Esophagus muscularis mucosa (tissue), 4 donors: ENCODE data around the gene SCN3A. TPM values are rescaled to one million over a fixed set of nuclear protein-coding genes. Genes with fewer than 3 reads are reported as not detected.

Experiments used
- DNase-seq: peaks from one replicate; pipeline ENCODE4 v3.0.0-alpha.2; 2017; ENCODE audit errors: extremely low spot score
- H3K27ac ChIP-seq, 4 donors: fragments of 200-600 bp; sonication (generic); replicated peaks in 1 of 4; 1 replicate in 3 of 4; 2 replicates in 1 of 4; pipeline ENCODE4 v1.5.1; 2016 to 2019; ENCODE audit warnings: mild to moderate bottlenecking in 1 of 4
- H3K27me3 ChIP-seq, 4 donors: fragments of 200-600 bp; sonication (generic); one replicate each; pipeline versions ENCODE4 v1.5.1 to v1.6.0; 2016 to 2019
- H3K36me3 ChIP-seq, 4 donors: fragments of 200-600 bp; sonication (generic); one replicate each; pipeline ENCODE4 v1.5.1; 2016 to 2019
- H3K4me1 ChIP-seq, 4 donors: fragments of 200-600 bp; sonication (generic); one replicate each; pipeline ENCODE4 v1.5.1; 2016 to 2019
- H3K4me3 ChIP-seq, 4 donors: fragments of 200-600 bp; sonication (generic); 1 replicate in 2 of 4; 2 replicates in 2 of 4; pipeline ENCODE4 v1.5.1; 2016 to 2019; ENCODE audit warnings: mild to moderate bottlenecking in 4 of 4, moderate library complexity in 1 of 4
- H3K9me3 ChIP-seq, 4 donors: fragments of 200-600 bp; sonication (generic); 1 replicate in 3 of 4; 2 replicates in 1 of 4; pipeline ENCODE4 v1.5.1; 2016 to 2019
- EP300 ChIP-seq: sonication (generic); formaldehyde crosslinking; IDR thresholded peaks from one replicate; pipeline ENCODE4 v1.6.1; 2017; ENCODE audit warnings: antibody characterized with exemption
- POLR2A ChIP-seq: fragments of 450-650 bp; IDR thresholded peaks from one replicate; pipeline ENCODE4 v1.6.1; 2017; ENCODE audit warnings: antibody characterized with exemption, moderate library complexity, mild to moderate bottlenecking, low read depth
- POLR2AphosphoS5 ChIP-seq, 2 donors: sonication (generic); formaldehyde crosslinking; IDR thresholded peaks; one replicate each; pipeline ENCODE4 v1.6.1; 2017; ENCODE audit warnings: antibody characterized with exemption in 2 of 2
- WGBS: methylation state at CpG from one replicate; pipeline ENCODE4 v1.1.5; 2018; 5-methylcytosine and 5-hydroxymethylcytosine counted together
- intact Hi-C: fragments of 100-400 bp; cut with DNase I; formaldehyde crosslinking; loops from one replicate; pipeline ENCODE4 v1.15.1; 2023
- total RNA-seq, 4 donors: library from RNA; depleted of rRNA; stranded (reverse); fragments of >200 nt; gene quantifications; one replicate each; pipeline versions ENCODE4 v1.1.0 to v1.2.1, GENCODE V29; 2016
- TF ChIP-seq, protein P1 (sequence below), 3 experiments: fragments of 200-600 bp in 2 of 3; fragments of 450-650 bp in 1 of 3; sonication (generic) in 2 of 3; IDR thresholded peaks; one replicate each; pipeline ENCODE4 v1.5.1; 2017 to 2019; ENCODE audit warnings: antibody characterized with exemption in 3 of 3, mild to moderate bottlenecking in 2 of 3, moderate library complexity in 1 of 3

Gene SCN3A
- total RNA-seq, 4 donors from 2014 or later: 1.2 to 2.1 (median 1.7) TPM

DNA sequence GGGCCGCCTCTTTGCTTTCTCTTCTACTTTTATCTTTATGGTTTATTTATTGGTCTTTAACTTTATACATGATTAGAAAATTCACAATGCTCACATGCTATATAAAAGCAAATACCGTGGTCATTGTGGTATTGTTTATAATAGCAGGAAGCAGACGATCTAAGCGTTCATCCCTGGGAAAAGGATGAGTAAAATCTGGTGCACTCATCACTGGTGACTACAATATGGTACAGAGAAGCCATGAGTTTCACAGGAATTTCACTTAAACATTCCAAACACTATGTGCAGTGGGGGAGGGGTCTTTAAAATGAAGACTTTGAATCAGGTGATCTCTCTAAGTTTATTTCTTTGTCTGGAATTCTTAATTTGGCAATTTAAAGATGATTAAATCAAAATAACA is 97.9 kb downstream of the SCN3A start:
- Histone ChIP-seq H3K4me1 (no peaks in the 10 kb centered on the region), H3K4me3 (no peak overlapping the region), H3K36me3 (no peaks in the 10 kb centered on the region), H3K27ac (no peak overlapping the region), H3K27me3 (no peaks in the 10 kb centered on the region), H3K9me3 (no peaks in the 10 kb centered on the region)
- no peak for DNase-seq
- TF ChIP-seq, protein P1, sequence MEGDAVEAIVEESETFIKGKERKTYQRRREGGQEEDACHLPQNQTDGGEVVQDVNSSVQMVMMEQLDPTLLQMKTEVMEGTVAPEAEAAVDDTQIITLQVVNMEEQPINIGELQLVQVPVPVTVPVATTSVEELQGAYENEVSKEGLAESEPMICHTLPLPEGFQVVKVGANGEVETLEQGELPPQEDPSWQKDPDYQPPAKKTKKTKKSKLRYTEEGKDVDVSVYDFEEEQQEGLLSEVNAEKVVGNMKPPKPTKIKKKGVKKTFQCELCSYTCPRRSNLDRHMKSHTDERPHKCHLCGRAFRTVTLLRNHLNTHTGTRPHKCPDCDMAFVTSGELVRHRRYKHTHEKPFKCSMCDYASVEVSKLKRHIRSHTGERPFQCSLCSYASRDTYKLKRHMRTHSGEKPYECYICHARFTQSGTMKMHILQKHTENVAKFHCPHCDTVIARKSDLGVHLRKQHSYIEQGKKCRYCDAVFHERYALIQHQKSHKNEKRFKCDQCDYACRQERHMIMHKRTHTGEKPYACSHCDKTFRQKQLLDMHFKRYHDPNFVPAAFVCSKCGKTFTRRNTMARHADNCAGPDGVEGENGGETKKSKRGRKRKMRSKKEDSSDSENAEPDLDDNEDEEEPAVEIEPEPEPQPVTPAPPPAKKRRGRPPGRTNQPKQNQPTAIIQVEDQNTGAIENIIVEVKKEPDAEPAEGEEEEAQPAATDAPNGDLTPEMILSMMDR (IDR thresholded peaks at IDR 0.05): no peak
- no peak for TF ChIP-seq POLR2A
- WGBS: 37% methylated on average over 4 of the region's 4 CpGs
- intact Hi-C loops: no loop called here

DNA sequence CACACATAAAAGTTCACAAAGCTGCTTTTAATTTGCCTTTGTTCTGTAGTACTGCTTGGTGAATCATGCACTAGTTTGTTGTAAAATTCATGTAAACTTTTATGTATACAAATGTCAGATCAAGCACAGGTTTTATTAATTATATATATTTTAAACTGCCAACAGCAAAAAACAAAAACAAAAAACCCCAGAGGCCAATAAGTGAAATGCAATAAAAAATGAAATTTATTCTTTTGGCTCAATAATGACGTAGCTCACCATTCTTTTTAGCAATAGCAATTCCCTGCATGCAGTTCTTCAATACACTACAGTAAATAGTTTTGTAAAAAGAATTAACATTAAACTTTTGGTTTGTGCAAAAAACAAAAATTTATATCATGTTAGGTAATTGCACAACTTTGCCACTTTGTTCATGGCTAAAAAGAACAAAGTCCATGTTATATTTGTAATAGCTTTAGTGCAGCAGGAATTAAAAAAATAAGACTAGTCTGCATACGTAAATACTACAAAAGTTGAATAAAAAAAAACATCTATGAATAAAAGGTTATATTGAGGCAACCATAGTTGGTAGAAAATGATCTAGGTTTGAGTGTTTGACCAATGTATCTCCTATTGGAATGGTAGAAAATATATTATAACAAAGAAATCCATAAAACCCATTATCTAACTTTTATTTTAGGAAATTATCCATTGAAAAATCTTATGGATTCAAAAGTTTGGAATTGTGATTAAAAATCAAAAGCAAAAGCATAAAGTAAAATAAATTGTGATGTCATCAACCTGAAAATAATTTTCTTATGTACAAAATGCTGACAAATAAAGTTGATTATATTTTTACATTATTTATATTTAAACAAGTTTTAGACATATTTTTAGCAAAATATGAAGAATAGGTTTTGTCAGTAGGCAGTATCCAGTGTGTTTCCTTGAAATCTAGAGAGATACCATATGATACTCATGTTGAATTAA is 115.6 kb downstream of the SCN3A start:
- WGBS: 86% methylated on average over 2 of the region's 2 CpGs
- no peak for DNase-seq
- intact Hi-C loops: no loop called here
- Histone ChIP-seq H3K4me3 (no peak overlapping the region), H3K36me3 (no peaks in the 10 kb centered on the region), H3K4me1 (no peaks in the 10 kb centered on the region), H3K27me3 (no peaks in the 10 kb centered on the region), H3K27ac (no peak overlapping the region), H3K9me3 (no peaks in the 10 kb centered on the region)
- TF ChIP-seq EP300 (no peak), POLR2AphosphoS5 (IDR thresholded peaks at IDR 0.05) (no peak), POLR2A (no peak)
- TF ChIP-seq, protein P1 (IDR thresholded peaks at IDR 0.05): no peak

DNA sequence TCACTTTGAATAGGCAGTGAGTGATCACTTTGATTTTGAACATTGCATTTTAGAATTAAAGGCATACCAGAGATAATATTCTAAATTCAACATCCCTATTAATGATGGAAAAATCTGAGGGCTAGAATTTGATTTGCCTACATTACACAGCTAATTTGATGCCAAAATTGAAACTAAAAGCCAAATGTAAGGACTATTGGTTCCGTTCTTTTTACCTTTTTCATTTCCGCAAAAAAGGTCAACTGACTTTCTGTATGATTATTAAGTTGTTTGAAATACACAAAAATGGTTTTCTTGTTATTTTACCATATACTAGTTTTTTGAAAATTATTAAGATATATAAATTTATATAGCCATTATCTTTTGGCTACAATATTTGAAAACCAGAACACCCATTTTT is 117.5 kb downstream of the SCN3A start:
- Histone ChIP-seq H3K9me3 (peaks cover 0 to 8% (median 0%) of the 10 kb centered on the region in 4 donors), H3K36me3 (no peaks in the 10 kb centered on the region), H3K27me3 (no peaks in the 10 kb centered on the region), H3K4me1 (no peaks in the 10 kb centered on the region), H3K4me3 (no peak overlapping the region), H3K27ac (no peak overlapping the region)
- no peak for DNase-seq
- intact Hi-C loops: no loop called here
- TF ChIP-seq POLR2AphosphoS5 (IDR thresholded peaks at IDR 0.05) (no peak), POLR2A (no peak), EP300 (no peak)
- TF ChIP-seq, protein P1 (IDR thresholded peaks at IDR 0.05): no peak
- 90% methylated on average over 2 of the region's 2 CpGs for WGBS

DNA sequence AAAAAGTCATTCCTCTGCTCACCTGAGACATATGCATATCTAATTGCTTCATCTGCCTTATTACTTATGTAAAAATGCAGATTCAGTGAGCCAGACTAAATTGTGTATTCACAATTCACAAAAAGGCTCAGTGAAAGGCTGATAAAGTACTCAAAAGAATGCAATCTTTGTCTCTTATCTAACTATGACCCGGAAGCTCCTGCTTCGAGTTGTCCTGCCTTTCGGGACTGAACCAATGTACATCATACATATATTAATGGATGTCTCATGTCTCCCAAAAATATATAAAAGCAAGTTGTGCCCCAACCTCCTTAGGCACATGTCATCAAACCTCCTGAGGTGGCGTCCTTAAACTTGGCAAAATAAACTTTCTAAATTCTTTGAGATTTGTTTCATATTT is 120.5 kb downstream of the SCN3A start:
- 90% methylated on average over 4 of the region's 4 CpGs for WGBS
- no peaks in the 10 kb centered on the region for H3K27me3 ChIP-seq
- H3K4me3 ChIP-seq: no peak overlapping the region
- intact Hi-C loops: no loop called here
- no peaks in the 10 kb centered on the region for H3K4me1 ChIP-seq
- TF ChIP-seq EP300: no peak
- TF ChIP-seq POLR2A: no peak
- no peak for TF ChIP-seq POLR2AphosphoS5 (IDR thresholded peaks at IDR 0.05)
- TF ChIP-seq, protein P1 (IDR thresholded peaks at IDR 0.05): no peak
- no peaks in the 10 kb centered on the region for H3K36me3 ChIP-seq
- H3K9me3 ChIP-seq: peaks cover 0 to 8% (median 0%) of the 10 kb centered on the region in 4 donors
- no peak for DNase-seq
- no peak overlapping the region for H3K27ac ChIP-seq
